Peyer's patch (tissue), 4 donors: ENCODE data around the gene VSTM2B. TPM values are rescaled to one million over a fixed set of nuclear protein-coding genes. Genes with fewer than 3 reads are reported as not detected.

Experiments
- DNase-seq, 3 donors: peaks; one replicate each; pipeline ENCODE4 v3.0.0-alpha.2; 2017 to 2019
- H3K27ac ChIP-seq, 4 donors: fragments of 200-600 bp; sonication (generic); one replicate each; pipeline ENCODE4 v1.5.1; 2016 to 2019
- H3K27me3 ChIP-seq, 2 donors: fragments of 200-600 bp; sonication (generic); one replicate each; pipeline ENCODE4 v1.5.1; 2019
- H3K36me3 ChIP-seq, 3 donors: fragments of 200-600 bp; sonication (generic); one replicate each; pipeline ENCODE4 v1.5.1; 2016 to 2019
- H3K4me1 ChIP-seq, 4 donors: fragments of 200-600 bp; sonication (generic); one replicate each; pipeline ENCODE4 v1.5.1; 2016 to 2019
- H3K4me3 ChIP-seq, 4 donors: fragments of 200-600 bp; sonication (generic); 1 replicate in 3 of 4; 2 replicates in 1 of 4; pipeline ENCODE4 v1.5.1; 2016 to 2019; ENCODE audit warnings: mild to moderate bottlenecking in 1 of 4
- H3K9me3 ChIP-seq, 4 donors: fragments of 200-600 bp; sonication (generic); one replicate each; pipeline ENCODE4 v1.5.1; 2016 to 2019; ENCODE audit warnings: mild to moderate bottlenecking in 1 of 4
- CTCF ChIP-seq, 6 experiments: fragments of 450-650 bp in 4 of 6; fragments of 200-600 bp in 2 of 6; sonication (generic) in 1 of 6; IDR thresholded peaks; one replicate each; pipeline ENCODE4 v1.5.1; 2017 to 2019; ENCODE audit warnings: antibody characterized with exemption in 6 of 6, mild to moderate bottlenecking in 3 of 6, moderate library complexity in 1 of 6
- POLR2A ChIP-seq, 2 donors: fragments of 450-650 bp; IDR thresholded peaks; one replicate each; pipeline ENCODE4 v1.5.1; 2017; ENCODE audit warnings: antibody characterized with exemption in 2 of 2, mild to moderate bottlenecking in 2 of 2, moderate library complexity in 2 of 2
- total RNA-seq, 4 donors: library from RNA; depleted of rRNA; stranded (reverse); fragments of >200 nt; gene quantifications; one replicate each; pipeline ENCODE4 v1.1.0, GENCODE V29; 2016

The VSTM2B gene
- total RNA-seq, 4 donors from 2014 or later, result not detected

GRCh38 chr19:29533578-29534544 lies 8.1 kb downstream of the VSTM2B start:
- TF ChIP-seq POLR2A (IDR thresholded peaks at IDR 0.05), result no peak
- TF ChIP-seq CTCF (IDR thresholded peaks at IDR 0.05), result no peak
- Histone ChIP-seq H3K4me1 (peaks cover 0 to 15% (median 0%) of the 10 kb centered on the region in 4 donors), H3K4me3 (no peak overlapping the region), H3K9me3 (peaks cover 0 to 5% (median 0%) of the 10 kb centered on the region in 4 donors), H3K36me3 (no peaks in the 10 kb centered on the region), H3K27me3 (peaks cover 0 to 15% of the 10 kb centered on the region in 2 donors), H3K27ac (no peak overlapping the region)
- DNase-seq, result peak in 2 of 3 donors; percentile 18 to 27

DNA sequence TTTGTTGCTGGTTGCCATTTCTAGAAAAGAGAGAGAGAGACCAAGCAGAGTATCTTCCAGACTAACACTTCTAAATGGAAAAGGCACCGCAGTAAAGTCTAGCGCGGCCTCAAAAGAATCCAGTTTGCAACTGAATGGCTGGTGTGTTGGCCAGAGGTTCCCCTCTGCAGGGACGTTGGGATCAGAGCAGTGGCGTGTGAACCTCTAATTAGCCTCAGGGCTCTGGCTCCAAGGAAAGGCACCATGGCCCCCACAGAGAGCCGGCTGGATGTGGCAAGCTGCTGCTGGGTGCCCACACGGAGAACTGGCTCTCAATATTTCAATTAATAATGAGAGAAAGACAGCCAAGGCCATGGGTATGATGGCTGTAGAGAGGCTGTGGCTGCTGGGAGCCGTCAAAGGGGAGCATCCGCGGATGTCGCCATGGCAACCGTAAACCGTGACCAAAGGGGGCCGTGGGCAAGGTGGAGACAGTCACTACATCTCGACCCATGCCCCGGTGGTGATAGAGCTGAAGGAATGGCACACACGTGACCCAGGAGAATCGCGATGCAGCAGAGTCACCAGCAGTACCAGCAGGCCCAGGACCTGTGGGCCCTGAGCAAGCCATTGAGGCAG lies 9.5 kb downstream of the VSTM2B start:
- TF ChIP-seq CTCF (IDR thresholded peaks at IDR 0.05) (no peak), POLR2A (IDR thresholded peaks at IDR 0.05) (no peak)
- no peak overlapping the region for H3K4me3 ChIP-seq
- H3K4me1 ChIP-seq, result peaks cover 0 to under 1% (median 0%) of the 10 kb centered on the region in 4 donors
- DNase-seq, result peak in 2 of 3 donors; percentile 20 to 22
- H3K27me3 ChIP-seq, result peaks cover 0 to under 1% of the 10 kb centered on the region in 2 donors
- no peak overlapping the region for H3K27ac ChIP-seq
- no peaks in the 10 kb centered on the region for H3K36me3 ChIP-seq
- no peaks in the 10 kb centered on the region for H3K9me3 ChIP-seq

DNA sequence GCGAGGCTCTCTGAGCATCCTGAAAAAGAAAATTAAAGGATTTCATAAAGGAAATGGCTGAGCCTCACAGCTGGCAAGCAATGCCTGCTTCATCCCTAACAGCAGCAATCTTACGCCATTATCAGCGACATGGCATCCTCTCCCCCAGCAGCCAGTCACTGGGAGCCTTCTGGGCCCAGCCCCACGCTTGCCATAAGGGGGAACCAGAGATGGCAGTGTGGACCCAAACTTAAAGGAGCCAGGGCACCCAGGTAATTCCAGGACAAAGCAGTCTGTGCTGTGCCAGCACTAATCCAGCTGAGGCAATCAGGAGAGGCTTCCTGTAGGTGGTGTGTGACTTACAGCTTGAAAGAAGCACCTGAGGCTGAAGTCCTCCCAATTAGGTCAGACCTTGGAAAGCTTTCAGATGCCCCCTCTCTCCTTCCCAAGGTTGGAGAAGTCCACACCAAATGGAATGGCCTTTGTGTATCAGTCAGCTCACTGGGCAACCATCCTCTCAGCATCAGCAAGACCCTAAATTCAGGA lies 10.3 kb downstream of the VSTM2B start:
- Histone ChIP-seq H3K9me3 (no peaks in the 10 kb centered on the region), H3K36me3 (no peaks in the 10 kb centered on the region), H3K27ac (no peak overlapping the region), H3K4me3 (no peak overlapping the region), H3K27me3 (no peaks in the 10 kb centered on the region), H3K4me1 (no peaks in the 10 kb centered on the region)
- peak in 2 of 3 donors; percentile 15 to 22 for DNase-seq
- TF ChIP-seq POLR2A (IDR thresholded peaks at IDR 0.05) (no peak), CTCF (IDR thresholded peaks at IDR 0.05) (no peak)

- H3K9me3 ChIP-seq, result no peaks in the 10 kb centered on the region
Observed at GRCh38 chr19:29537181-29537580, 11.4 kb downstream of the VSTM2B start.

More at GRCh38 chr19:29537181-29537580, 11.4 kb downstream of the VSTM2B start:
- no peak overlapping the region for H3K27ac ChIP-seq
- H3K36me3 ChIP-seq, result no peaks in the 10 kb centered on the region
- TF ChIP-seq POLR2A (IDR thresholded peaks at IDR 0.05) (no peak), CTCF (IDR thresholded peaks at IDR 0.05) (no peak)
- peak in 2 of 3 donors; percentile 22 to 29 for DNase-seq
- no peaks in the 10 kb centered on the region for H3K27me3 ChIP-seq
- no peaks in the 10 kb centered on the region for H3K4me1 ChIP-seq
- H3K4me3 ChIP-seq, result no peak overlapping the region
